Erythroblast (primary cell): ENCODE data around the gene FBXW4.

Source experiments
- GATA1 ChIP-seq: IDR thresholded peaks from 2 replicates; pipeline ENCODE4 v1.6.1; 2011; ENCODE audit warnings: low read depth, mild to moderate bottlenecking, control low read depth, low read length, moderate library complexity
- POLR2A ChIP-seq: IDR thresholded peaks from 2 replicates; pipeline ENCODE4 v1.6.1; 2011; ENCODE audit warnings: mild to moderate bottlenecking, low read length

- no peak for TF ChIP-seq POLR2A
- no peak for TF ChIP-seq GATA1
Measured at GRCh38 chr10:101569323-101569621, 125.7 kb downstream of the FBXW4 start.
